Skeletal muscle cell (primary cell): ENCODE measurements around the gene SPAG5.

ENCODE experiments used
- DNase-seq: peaks from one replicate; pipeline ENCODE4 v3.0.0-alpha.2; 2010; ENCODE audit warnings: low read depth
- H3K4me3 ChIP-seq: 2 replicates; pipeline ENCODE4 v1.5.1; 2011; ENCODE audit warnings: low read depth, mild to moderate bottlenecking, control low read depth, low read length, moderate library complexity

The SPAG5 gene

DNA sequence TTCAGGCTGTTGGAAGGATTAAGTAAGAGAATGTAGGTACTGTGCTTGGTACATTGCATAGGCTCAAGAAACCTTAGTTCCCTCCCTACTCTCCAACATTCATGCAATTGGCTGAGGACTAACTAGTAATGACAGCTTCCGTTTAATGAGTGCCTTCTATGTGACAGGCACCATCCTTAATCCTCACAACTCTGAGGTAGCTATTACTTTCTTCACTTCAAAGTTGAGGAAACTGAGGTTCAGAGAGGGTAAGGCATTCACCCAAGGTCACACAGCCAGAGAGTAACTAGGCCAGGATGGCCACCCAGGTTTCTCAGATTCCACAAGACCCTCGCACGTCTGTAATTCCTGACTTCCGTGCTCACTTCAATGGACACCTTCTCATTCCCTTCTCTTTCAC, 68.6 kb downstream of the SPAG5 start:
- H3K4me3 ChIP-seq: no peak overlapping the region
- DNase-seq: no peak

DNA sequence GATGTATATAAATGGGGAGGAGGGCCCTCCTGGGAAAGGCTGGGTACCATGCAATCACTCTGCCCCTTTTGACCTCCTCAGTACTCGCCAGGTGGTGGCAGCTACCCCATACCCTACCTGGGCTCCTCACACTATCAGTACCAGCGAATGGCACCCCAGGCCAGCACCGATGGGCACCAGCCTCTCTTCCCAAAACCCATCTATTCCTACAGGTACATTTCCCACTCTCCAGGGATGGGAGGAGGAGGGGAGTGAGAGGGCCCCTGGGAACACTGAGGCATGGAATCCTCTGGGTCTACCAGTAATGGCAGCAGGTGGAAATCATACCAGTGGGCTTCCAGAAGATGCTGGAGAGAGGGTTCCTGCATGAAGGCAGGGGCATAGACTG, 69.8 kb downstream of the SPAG5 start:
- DNase-seq: no peak
- no peak overlapping the region for H3K4me3 ChIP-seq

DNA sequence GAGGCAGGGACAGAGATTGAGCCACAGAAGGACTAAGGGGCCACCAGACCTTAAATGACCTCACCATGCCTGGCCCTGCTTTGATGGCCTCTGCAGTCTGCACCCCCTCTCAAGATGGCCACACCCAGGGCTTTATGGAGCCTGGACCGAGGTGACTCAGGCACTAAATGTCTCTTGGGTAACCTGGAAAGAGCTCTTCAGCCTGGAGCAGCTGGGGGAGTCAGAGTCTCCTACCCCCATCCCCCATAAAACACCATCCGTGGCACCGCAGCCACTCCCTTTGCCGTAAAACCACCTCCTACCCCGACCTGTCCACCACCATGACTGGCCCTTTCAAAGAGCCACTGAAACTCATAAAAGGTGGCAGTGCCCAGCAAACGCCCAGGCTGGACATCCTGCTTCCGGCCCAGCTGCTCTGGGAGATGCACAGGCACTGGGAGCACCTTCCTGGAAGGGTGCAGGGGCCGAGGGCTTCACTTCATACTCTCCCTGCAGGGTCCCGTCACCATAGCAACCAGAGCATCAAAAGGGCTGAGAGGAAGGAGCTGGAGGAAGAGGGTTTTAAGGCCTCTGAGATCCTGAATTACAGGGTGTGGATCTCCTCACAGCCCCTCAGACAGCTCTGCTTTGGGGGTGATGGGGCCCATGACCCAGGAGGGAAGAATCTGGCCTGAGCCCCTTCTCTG, 70.4 kb downstream of the SPAG5 start:
- no peak overlapping the region for H3K4me3 ChIP-seq
- no peak for DNase-seq

DNA sequence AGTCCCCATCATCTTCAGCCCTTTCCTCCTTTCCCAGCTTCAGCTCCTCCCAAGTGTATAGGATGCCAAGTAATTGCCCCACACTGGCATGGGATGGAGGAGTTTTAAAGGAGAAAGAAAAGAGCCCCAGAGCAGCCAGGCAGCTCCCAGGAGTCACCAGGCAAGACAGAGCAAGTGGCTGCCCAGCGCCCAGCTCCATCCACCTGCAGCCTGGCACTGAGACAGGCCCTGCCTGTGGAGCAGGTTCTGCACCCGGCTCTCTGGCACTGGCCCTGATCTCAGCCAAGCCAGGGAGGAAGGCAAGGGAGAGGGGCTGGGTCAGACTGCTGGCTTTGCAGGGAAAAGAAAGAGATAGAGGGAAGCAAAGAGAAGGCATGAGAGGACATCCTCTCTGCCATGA, 71.0 kb downstream of the SPAG5 start:
- no peak overlapping the region for H3K4me3 ChIP-seq
- no peak for DNase-seq
